GM11168 (cell line): ENCODE measurements around the gene PPP2R2B.
"Not testable (repeated sequence)": the region's sequence is repeated elsewhere in the genome, so short reads cannot be mapped to it uniquely, and the experiment has no call there.

Experiments
- in situ Hi-C: fragments of 300-500 bp; cut with MboI; formaldehyde crosslinking; loops from one replicate; pipeline ENCODE4 v1.12.0; 2022; ENCODE audit warnings: low sequenced_read_pairs; ENCODE audit not compliant: unreplicated experiment

Gene PPP2R2B

GRCh38 chr5:146753641-146754040 is 124.9 kb downstream of the PPP2R2B start:
- in situ Hi-C loops = no loop called here

- in situ Hi-C loops = no loop called here
Measured at GRCh38 chr5:146751781-146752401, 126.7 kb downstream of the PPP2R2B start.

GRCh38 chr5:146751054-146751453 is 127.5 kb downstream of the PPP2R2B start:
- in situ Hi-C loops = no loop called here

- in situ Hi-C loops = no loop called here
Measured at GRCh38 chr5:146748533-146748932, 130.0 kb downstream of the PPP2R2B start.

GRCh38 chr5:146745931-146746577 is 132.5 kb downstream of the PPP2R2B start:
- in situ Hi-C loops = no loop called here

GRCh38 chr5:146744068-146744745 is 134.3 kb downstream of the PPP2R2B start:
- in situ Hi-C loops = no loop called here

GRCh38 chr5:146734936-146735577 is 143.5 kb downstream of the PPP2R2B start:
- in situ Hi-C loops = no loop called here

GRCh38 chr5:146732962-146733361 is 145.6 kb downstream of the PPP2R2B start:
- in situ Hi-C loops = no loop called here

GRCh38 chr5:146731909-146732659 is 146.5 kb downstream of the PPP2R2B start:
- in situ Hi-C loops = no loop called here

- in situ Hi-C loops = not testable (repeated sequence)
Measured at GRCh38 chr5:146728746-146729145, 149.8 kb downstream of the PPP2R2B start.

GRCh38 chr5:146726891-146727290 is 151.7 kb downstream of the PPP2R2B start:
- in situ Hi-C loops = no loop called here

- in situ Hi-C loops = no loop called here
Measured at GRCh38 chr5:146726020-146726419, 152.5 kb downstream of the PPP2R2B start.

GRCh38 chr5:146725025-146725424 is 153.5 kb downstream of the PPP2R2B start:
- in situ Hi-C loops = no loop called here

GRCh38 chr5:146722361-146722779 is 156.2 kb downstream of the PPP2R2B start:
- in situ Hi-C loops = no loop called here

GRCh38 chr5:146721073-146721815 is 157.3 kb downstream of the PPP2R2B start:
- in situ Hi-C loops = no loop called here

- in situ Hi-C loops = no loop called here
Measured at GRCh38 chr5:146720107-146720506, 158.4 kb downstream of the PPP2R2B start.

GRCh38 chr5:146719179-146719578 is 159.4 kb downstream of the PPP2R2B start:
- in situ Hi-C loops = no loop called here

- in situ Hi-C loops = no loop called here
Measured at GRCh38 chr5:146718609-146719008, 159.9 kb downstream of the PPP2R2B start.

GRCh38 chr5:146717951-146718350 is 160.6 kb downstream of the PPP2R2B start:
- in situ Hi-C loops = no loop called here

GRCh38 chr5:146716636-146717035 is 161.9 kb downstream of the PPP2R2B start:
- in situ Hi-C loops = no loop called here
